HCT116 (cell line): ENCODE results near the gene ZNF165. TPM values are rescaled to one million over a fixed set of nuclear protein-coding genes. Genes with fewer than 3 reads are reported as not detected.

Source experiments
- ATAC-seq: fragments of 200-7000 bp; cut with Tn5 transposase; 2 replicates; pipeline ENCODE4 v1.9.1; 2020; ENCODE audit warnings: mild to moderate bottlenecking, moderate library complexity
- BruUV-seq: library from RNA; stranded (reverse); fragments of 400-500 nt; replicated peaks from 2 replicates; lab custom pipeline; 2021; lab: Mats Ljungman, UMichigan
- CTCF ChIA-PET: fragments of 300-600 bp; sonication (Branson Sonifier 250); formaldehyde crosslinking; loops from one replicate; lab custom pipeline; 2021; ENCODE audit warnings: antibody characterized with exemption; lab: Charles Lee
- POLR2A ChIA-PET: fragments of 300-600, 350-600 bp; sonication (Branson Sonifier 250); formaldehyde crosslinking; loops from one replicate; lab custom pipeline; 2021; ENCODE audit warnings: antibody characterized with exemption; lab: Charles Lee
- RAD21 ChIA-PET, 2 experiments: fragments of 300-600 bp; sonication (Branson Sonifier 250); formaldehyde crosslinking; loops; one replicate each; lab custom pipeline; 2023; ENCODE audit warnings: low total read pairs in 2 of 2; ENCODE audit not compliant: uncharacterized antibody in 2 of 2, unreplicated experiment in 2 of 2, low non-redundant PET in 1 of 2; lab: Charles Lee
- DNase-seq: peaks from one replicate; pipeline ENCODE4 v3.0.0-alpha.2; 2010; ENCODE audit warnings: low read depth, low spot score
- H2AFZ ChIP-seq: fragments of 200-600 bp; shearing (Covaris generic), sonication (generic); 2 replicates; pipeline ENCODE4 v1.6.1; 2017; ENCODE audit warnings: low read depth, mixed run types, mixed read lengths, antibody characterized with exemption, low read length; ENCODE audit not compliant: poor library complexity, severe bottlenecking
- H3K27ac ChIP-seq: 2 replicates; pipeline ENCODE4 v1.5.1; 2012; ENCODE audit warnings: low read depth, low read length
- H3K27me3 ChIP-seq: fragments of 200-600 bp; sonication (generic); 2 replicates; pipeline ENCODE4 v1.6.1; 2016; ENCODE audit warnings: mixed run types, low read length, mixed read lengths; ENCODE audit not compliant: insufficient read depth
- H3K36me3 ChIP-seq, 2 experiments: fragments of 200-500 bp in 1 of 2; fragments of 200-600 bp in 1 of 2; sonication (Bioruptor generic) in 1 of 2; sonication (generic) in 1 of 2; 2 replicates each; pipeline versions ENCODE4 v1.5.1 to v1.6.1; 2014 to 2016; ENCODE audit warnings: low read length in 2 of 2, inconsistent platforms in 1 of 2, mixed read lengths in 1 of 2, mixed run types in 1 of 2; ENCODE audit not compliant: insufficient read depth in 2 of 2, control insufficient read depth in 1 of 2
- H3K4me1 ChIP-seq, 2 experiments: fragments of 200-600 bp in 1 of 2; sonication (generic) in 1 of 2; 2 replicates each; pipeline versions ENCODE4 v1.5.1 to v1.6.1; 2012 to 2017; ENCODE audit warnings: low read length in 2 of 2, inconsistent platforms in 1 of 2, mild to moderate bottlenecking in 1 of 2, mixed read lengths in 1 of 2, mixed run types in 1 of 2, moderate library complexity in 1 of 2; ENCODE audit not compliant: insufficient read depth in 2 of 2, control insufficient read depth in 1 of 2
- H3K4me2 ChIP-seq: fragments of 200-600 bp; sonication (generic); 2 replicates; pipeline ENCODE4 v1.6.1; 2017; ENCODE audit warnings: mixed run types, low read length, mixed read lengths
- H3K4me3 ChIP-seq, 2 experiments: fragments of 200-600 bp in 1 of 2; sonication (generic) in 1 of 2; replicated peaks in 1 of 2; 2 replicates each; pipeline ENCODE4 v1.5.1; 2011 to 2016; ENCODE audit warnings: low read length in 2 of 2, control low read depth in 1 of 2, low read depth in 1 of 2, mild to moderate bottlenecking in 1 of 2, mixed read lengths in 1 of 2, mixed run types in 1 of 2
- H3K79me2 ChIP-seq: fragments of 200-600 bp; sonication (generic); 2 replicates; pipeline ENCODE4 v1.6.1; 2017; ENCODE audit warnings: mild to moderate bottlenecking, mixed run types, low read length, moderate library complexity, mixed read lengths; ENCODE audit not compliant: insufficient read depth
- H3K9ac ChIP-seq: fragments of 200-600 bp; sonication (generic); 2 replicates; pipeline ENCODE4 v1.6.1; 2016; ENCODE audit warnings: low read length, mixed read lengths
- H3K9me2 ChIP-seq: fragments of 200-600 bp; sonication (generic), shearing (Covaris generic); 2 replicates; pipeline ENCODE4 v1.6.1; 2017; ENCODE audit warnings: mixed run types, mild to moderate bottlenecking, moderate library complexity; ENCODE audit not compliant: insufficient read depth
- H3K9me3 ChIP-seq, 2 experiments: fragments of 200-500 bp in 1 of 2; fragments of 200-600 bp in 1 of 2; sonication (Bioruptor generic) in 1 of 2; sonication (generic) in 1 of 2; 2 replicates each; pipeline ENCODE4 v1.6.1; 2014 to 2017; ENCODE audit warnings: low read length in 2 of 2, mixed read lengths in 2 of 2, inconsistent platforms in 1 of 2, low read depth in 1 of 2, mild to moderate bottlenecking in 1 of 2, mixed run types in 1 of 2, moderate library complexity in 1 of 2; ENCODE audit not compliant: control insufficient read depth in 1 of 2, insufficient read depth in 1 of 2
- H4K20me1 ChIP-seq: fragments of 200-600 bp; sonication (generic), shearing (Covaris generic); 2 replicates; pipeline ENCODE4 v1.6.1; 2017; ENCODE audit warnings: mixed run types, mild to moderate bottlenecking, moderate library complexity; ENCODE audit not compliant: insufficient read depth
- CBX3 ChIP-seq: IDR thresholded peaks from 2 replicates; pipeline ENCODE4 v1.6.1; 2012; ENCODE audit warnings: low read depth
- EGR1 ChIP-seq: IDR thresholded peaks from 2 replicates; pipeline ENCODE4 v1.6.1; 2012; ENCODE audit warnings: low read depth
- EZH2 ChIP-seq: fragments of 200-600 bp; sonication (generic); IDR thresholded peaks from 2 replicates; pipeline ENCODE4 v1.6.1; 2017; ENCODE audit warnings: antibody characterized with exemption, mixed run types
- EZH2phosphoT487 ChIP-seq: fragments of 200-600 bp; IDR thresholded peaks from 2 replicates; pipeline ENCODE4 v1.6.1; 2018; ENCODE audit warnings: antibody characterized with exemption, borderline replicate concordance
- FOSL1 ChIP-seq: IDR thresholded peaks from 2 replicates; pipeline ENCODE4 v1.6.1; 2012; ENCODE audit warnings: low read depth
- MAX ChIP-seq: IDR thresholded peaks from 2 replicates; pipeline ENCODE4 v1.6.1; 2012
- POLR2A ChIP-seq: IDR thresholded peaks from 2 replicates; pipeline ENCODE4 v1.7.0; 2011; ENCODE audit warnings: borderline replicate concordance; ENCODE audit not compliant: insufficient read depth, insufficient read length; ENCODE audit errors: extremely low read depth
- POLR2AphosphoS5 ChIP-seq: IDR thresholded peaks from 2 replicates; pipeline ENCODE4 v1.6.1; 2011; ENCODE audit warnings: mild to moderate bottlenecking, low read depth, low read length, moderate library complexity
- REST ChIP-seq: IDR thresholded peaks from 2 replicates; pipeline ENCODE4 v1.6.1; 2012; ENCODE audit warnings: low read depth
- SIN3A ChIP-seq: IDR thresholded peaks from 2 replicates; pipeline ENCODE4 v1.6.1; 2012; ENCODE audit warnings: low read depth
- SP1 ChIP-seq: IDR thresholded peaks from 2 replicates; pipeline ENCODE4 v1.6.1; 2012; ENCODE audit warnings: low read depth
- TCF7L2 ChIP-seq: IDR thresholded peaks from 2 replicates; pipeline ENCODE4 v1.7.0; 2011; ENCODE audit warnings: borderline replicate concordance, inconsistent platforms; ENCODE audit not compliant: insufficient read depth, insufficient read length; ENCODE audit errors: extremely low read depth
- YY1 ChIP-seq: IDR thresholded peaks from 2 replicates; pipeline ENCODE4 v1.6.1; 2011; ENCODE audit warnings: low read length, low read depth, moderate library complexity, mild to moderate bottlenecking; ENCODE audit not compliant: insufficient replicate concordance; ENCODE audit errors: extremely low read depth
- ZBTB33 ChIP-seq: IDR thresholded peaks from 2 replicates; pipeline ENCODE4 v1.6.1; 2011; ENCODE audit warnings: mild to moderate bottlenecking, low read length, moderate library complexity; ENCODE audit not compliant: insufficient replicate concordance; ENCODE audit errors: extremely low read depth
- ZFX ChIP-seq: fragments of 450-650 bp; IDR thresholded peaks from 2 replicates; pipeline ENCODE4 v1.6.1; 2017
- intact Hi-C: fragments of 100-400 bp; cut with micrococcal nuclease; formaldehyde crosslinking; loops from 2 replicates; pipeline ENCODE4 v1.10.0; 2022
- total RNA-seq: library from RNA; stranded (reverse); gene quantifications from one replicate; pipeline ENCODE4 v1.2.1, GENCODE V29; 2021; ENCODE audit not compliant: unreplicated experiment
- TF ChIP-seq, protein P1 (sequence below): IDR thresholded peaks from 2 replicates; pipeline ENCODE4 v1.6.1; 2012

The ZNF165 gene
- total RNA-seq, 1 experiment from 2014 or later = 11.2 TPM

GRCh38 chr6:28078836-28079235, 1.5 kb upstream of the ZNF165 start:
- RAD21 ChIA-PET = no interaction called here
- peaks cover 8 to 20% of the 10 kb centered on the region in 2 experiments; a peak in 3 of 4 replicates for H3K4me1 ChIP-seq
- DNase-seq = no peak
- POLR2A ChIA-PET = no interaction called here
- no peak overlapping the region for H3K4me3 ChIP-seq
- peak overlapping the region; percentile 80; the same call in 1 of the 2 replicates for H3K4me2 ChIP-seq
- H3K9me2 ChIP-seq = no peaks in the 10 kb centered on the region
- CTCF ChIA-PET = no interaction called here
- no peak for ATAC-seq
- TF ChIP-seq REST = no peak
- TF ChIP-seq POLR2A = no peak
- TF ChIP-seq CBX3 = no peak
- TF ChIP-seq POLR2AphosphoS5 = no peak
- no peak for TF ChIP-seq FOSL1
- no peak for TF ChIP-seq SP1
- no peak for TF ChIP-seq EZH2
- no peak for TF ChIP-seq EZH2phosphoT487
- no peak for TF ChIP-seq ZBTB33
- no peak for TF ChIP-seq SIN3A
- no peak for TF ChIP-seq TCF7L2
- TF ChIP-seq MAX = no peak
- no peak for TF ChIP-seq YY1
- TF ChIP-seq EGR1 = no peak
- TF ChIP-seq, protein P1, sequence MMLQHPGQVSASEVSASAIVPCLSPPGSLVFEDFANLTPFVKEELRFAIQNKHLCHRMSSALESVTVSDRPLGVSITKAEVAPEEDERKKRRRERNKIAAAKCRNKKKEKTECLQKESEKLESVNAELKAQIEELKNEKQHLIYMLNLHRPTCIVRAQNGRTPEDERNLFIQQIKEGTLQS = no peak
- no peak for TF ChIP-seq ZFX
- no peaks in the 10 kb centered on the region for H4K20me1 ChIP-seq
- peaks cover 30% of the 10 kb centered on the region for H3K79me2 ChIP-seq
- no peaks in the 10 kb centered on the region for H3K9me3 ChIP-seq
- H3K27me3 ChIP-seq = no peaks in the 10 kb centered on the region
- H3K27ac ChIP-seq = peak overlapping the region; percentile 81; the same call in 1 of the 2 replicates
- no peak overlapping the region for H2AFZ ChIP-seq
- intact Hi-C loops = no loop called here
- H3K36me3 ChIP-seq = peaks cover 2 to 9% of the 10 kb centered on the region in 2 experiments; a peak in 2 of 4 replicates
- H3K9ac ChIP-seq = no peak overlapping the region
- no TSS peak for BruUV-seq
